ENCODE results near the gene CHST1.

Gene CHST1

DNA sequence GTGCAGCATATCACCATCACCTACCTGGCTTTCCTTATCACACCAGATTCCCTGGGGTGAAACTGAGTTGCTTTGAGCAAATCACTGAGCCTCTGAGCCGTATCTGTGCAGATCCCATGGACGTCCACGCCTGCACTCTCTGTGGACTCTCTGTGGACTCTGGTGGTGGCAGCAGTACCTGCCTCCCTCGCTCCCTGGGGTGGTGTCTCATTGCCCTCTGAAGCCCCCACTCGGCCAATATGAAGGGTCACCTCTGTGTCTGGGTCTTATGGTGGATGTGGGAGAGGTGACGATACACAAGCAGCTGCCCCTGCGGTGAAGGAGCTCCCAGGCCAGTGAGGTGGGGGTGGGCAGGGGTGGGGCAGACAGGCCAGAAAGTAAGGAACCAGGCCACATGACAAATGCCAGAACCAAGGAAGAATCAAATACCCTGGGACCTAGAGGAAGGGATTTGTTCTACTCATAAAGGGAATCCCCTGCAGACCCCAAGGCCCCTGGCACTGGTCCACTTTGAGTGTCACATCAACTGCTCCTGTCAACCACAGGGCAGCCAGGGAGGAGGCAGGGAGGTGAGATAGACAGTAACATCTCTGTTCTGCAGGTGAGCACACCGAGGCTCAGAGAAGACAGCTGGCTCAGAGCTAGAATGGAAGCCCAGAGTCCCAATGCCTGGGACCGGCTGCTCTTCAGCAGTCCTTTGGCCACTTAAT, 9.2 kb upstream of the CHST1 start:
- DNase-seq: no peak

DNA sequence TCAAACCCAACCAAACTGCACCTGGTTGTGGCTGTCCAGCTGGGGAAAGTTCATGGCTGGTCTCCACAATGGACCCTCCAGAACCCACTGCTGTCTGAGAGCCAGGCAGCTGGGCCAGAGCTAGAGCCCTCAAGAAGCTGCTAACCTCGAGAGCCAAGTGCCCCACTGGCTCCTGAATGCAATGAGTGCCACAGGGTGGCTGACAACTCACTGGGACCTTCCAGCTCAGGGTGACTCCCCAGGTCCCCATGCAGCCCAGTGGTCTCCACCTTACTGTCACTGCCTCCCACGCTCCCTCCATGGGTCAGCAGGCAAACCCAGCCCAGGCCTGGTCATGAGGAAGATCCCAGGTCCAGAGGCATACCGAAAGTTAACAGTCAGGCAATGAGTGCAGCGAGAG, 8.0 kb upstream of the CHST1 start:
- no peak for DNase-seq

DNA sequence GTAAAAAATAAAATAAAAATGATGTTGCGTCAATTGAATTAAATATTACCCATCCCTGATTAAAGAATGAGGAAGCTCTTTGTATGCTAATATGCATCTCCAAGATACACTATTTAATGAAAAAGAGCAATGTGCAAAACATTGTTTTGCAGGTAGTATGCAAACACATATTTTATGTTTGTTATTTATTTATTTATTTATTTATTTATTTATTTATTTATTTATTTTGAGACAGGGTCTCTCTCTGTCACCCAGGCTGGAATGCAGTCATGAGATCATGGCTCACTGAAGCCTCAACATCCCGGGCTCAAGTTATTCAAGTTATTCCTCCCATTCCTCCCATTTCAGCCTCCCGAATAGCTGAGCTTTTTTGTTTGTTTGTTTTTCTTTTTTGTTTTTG, 7.2 kb upstream of the CHST1 start:
- DNase-seq: no peak

DNA sequence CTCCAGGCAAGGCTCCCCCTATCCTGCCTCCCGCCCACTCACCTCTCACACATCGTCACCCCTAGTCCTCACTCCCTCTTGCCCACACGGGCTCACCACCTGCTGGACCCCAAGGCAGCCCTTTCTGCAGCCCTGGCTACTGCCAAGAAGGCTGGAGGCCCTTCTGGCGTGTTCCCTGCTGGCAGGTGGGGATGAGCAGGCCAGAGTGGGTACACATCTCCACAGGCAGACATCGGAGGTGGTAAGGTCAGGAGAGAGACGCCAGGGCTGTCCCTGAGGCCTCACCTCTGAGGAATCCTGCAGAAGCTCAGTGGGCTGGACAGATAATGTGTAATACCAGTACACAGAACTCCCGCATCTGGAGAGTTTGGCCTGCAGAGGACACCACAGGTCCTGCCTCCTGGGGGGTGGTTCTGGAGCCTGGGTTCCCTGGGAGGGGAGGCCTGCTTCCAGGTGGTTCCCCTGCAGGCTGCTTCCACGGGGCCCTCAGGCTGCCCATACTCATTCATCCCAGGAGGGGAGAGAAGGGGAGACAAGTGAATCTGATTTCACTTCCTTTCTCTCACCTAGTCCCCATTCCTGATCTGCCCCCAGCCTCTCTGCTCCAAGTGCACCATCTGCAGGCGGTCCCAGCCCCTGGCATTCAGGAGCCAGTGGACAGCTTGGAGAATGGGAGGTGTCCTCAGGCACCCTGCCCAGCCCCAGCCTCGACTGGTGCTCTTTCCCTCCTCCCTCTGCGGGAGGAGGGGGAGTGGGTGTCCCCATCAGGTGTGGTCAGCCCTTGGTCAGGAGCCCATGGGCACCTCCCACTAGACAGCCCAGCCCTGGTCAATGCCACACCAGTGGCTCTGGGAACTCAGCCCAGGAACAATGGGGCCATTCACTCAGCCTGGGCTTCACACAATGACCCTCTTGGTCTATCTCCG, 6.1 kb upstream of the CHST1 start:
- no peak for DNase-seq

DNA sequence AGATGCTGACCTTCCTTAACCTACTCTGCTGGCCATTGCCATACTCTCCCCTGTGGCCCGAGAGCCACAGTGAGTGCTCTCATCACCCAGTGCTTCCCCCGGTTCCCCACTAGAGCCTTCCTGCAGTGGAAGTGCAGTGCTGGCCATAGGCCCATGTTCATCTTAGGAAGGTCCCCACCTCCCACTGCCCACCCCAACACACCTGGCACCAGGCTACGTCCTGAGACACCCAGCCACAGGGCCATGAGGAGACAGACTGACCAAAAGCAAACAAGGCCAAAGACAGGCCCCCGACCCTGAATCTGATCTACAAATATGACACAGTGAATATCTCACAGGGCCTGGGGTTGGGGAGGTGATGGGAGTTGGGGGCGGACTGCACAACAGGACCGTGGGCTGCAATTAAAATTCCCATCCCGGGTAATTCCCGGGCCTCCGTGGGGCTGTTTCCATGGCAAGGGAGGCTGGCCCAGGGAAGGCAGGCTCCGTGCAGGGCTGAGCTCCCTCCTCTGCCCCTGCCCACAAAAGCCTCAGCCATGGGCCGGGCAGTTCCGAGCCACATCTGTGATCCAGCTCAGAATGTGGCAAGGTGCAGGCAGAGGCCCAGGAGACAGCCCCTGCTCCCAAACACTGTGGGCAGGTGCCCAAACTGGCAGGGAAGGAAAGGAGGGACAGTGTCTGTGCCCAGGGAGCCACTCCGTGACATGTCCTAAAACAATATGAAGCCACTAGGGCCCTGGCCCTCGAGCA, 5.1 kb upstream of the CHST1 start:
- DNase-seq: no peak

DNA sequence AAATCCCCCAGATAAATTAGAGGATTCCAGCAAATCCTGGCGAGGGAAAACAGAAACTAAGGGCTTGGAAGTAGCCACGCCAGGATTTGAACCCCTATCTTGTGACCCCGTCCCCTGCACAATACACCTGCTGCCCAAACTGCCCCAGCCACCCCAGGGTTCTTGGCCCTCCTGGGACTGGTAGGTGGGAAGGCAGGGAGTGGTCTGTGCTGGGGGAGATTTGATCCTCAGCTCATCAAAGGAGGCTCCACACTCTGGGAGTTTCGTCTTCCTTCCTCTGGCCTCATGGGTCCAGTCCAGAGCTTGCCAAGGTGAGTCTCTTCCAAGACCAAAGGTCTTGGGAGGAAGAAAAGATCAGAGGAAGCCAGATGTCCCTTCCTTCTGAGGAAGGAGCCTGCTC, 4.5 kb upstream of the CHST1 start:
- no peak for DNase-seq

DNA sequence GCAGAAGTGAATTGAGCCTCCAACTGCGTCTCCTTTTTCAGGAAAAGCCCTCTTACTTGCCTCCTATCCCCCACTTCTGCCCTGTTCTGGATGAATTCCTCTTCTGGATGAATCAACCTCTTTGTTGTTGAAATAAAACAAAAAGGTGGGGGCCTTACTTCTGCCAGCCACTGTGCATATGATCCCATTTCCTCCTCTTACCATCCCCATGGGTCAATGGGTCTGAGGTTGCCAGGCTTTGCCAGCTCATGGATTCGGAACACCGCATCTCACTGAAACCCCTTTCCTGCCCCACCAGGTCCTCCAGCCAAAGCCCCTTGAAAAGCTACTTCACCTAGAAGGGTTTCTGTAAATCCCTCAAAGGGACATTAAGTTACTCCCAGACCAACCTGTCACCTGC, 3.7 kb upstream of the CHST1 start:
- no peak for DNase-seq

DNA sequence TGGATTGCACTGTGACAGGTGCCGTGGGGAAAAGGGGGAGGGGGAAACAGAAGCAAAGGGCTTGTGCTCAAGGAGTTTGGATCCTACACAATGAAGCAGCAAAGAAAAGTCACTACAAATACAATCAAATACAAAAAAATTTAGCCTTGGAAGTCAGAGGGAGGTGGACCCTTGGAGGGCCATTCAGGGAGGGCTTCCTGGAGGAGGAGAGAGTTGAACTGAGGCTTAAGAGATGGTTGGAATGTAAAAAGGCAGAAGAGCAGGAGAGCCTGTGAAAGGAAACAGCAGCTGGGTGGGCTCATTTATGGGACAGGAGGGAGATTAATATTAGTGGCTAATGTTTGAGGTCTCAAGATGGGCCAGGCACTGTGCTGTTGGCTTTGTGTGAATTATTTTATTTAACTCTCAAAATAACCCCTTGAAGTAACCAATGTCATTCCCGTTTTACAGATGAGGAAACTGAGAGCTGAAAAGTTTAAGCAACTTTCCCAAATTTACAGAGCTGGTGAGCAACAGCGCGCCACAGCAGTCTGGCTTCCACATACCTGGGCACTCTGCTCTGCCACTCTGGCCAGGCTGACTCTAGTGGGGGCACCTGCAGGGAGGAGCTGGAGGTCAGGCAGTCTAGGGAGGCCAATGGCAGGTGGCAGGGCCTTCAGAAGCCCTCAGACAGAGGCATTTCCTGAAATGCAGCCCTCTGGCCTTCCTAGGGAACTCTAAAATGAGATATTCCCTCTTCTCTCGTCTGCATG, 2.7 kb upstream of the CHST1 start:
- no peak for DNase-seq

DNA sequence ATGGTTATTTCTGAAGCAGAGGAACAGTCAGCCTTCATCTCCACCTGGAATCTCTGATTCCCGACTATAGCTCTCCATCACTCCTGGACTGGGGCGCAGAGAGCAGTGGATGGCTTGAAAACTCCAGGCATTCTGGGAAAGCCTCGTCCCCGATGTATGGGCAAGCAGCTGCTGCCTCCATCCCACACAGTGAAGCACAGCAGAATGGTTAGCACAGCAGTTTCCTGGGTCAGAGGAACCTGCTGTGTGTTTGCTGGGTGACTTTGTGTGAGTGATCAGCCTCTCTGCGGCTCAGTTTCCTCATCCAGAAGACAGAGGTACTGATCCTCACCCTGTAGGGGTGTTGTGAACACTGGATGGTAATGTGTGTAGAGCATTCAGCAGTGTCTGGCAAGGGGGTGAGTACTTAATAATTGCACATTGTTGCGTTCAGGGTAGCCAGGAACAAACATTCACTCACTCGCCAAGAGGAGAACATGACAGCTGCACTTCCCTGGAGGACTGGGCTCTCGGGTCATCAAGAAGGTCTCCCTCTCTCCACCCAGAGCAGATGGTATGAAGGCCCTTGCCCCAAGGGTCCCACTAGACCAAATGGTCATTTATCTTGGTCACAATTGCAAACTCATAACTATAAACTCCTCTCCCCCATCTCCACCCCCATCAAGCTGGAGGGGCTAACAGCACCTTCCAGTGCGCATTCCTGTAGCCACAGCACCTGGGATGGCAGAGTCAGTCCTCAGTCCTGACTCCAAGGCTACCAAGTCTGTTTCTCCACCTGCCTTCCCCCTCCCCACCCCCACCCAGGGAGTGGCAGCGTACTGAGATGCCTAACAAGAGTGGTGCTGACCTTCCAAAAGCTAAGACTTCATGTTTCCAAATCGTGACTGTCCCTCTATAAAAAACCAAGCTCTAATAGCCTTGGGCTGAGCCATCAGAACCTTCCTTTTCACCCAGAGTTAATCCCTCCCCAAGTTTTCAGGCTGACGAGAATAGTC, 1.5 kb upstream of the CHST1 start:
- DNase-seq: no peak

DNA sequence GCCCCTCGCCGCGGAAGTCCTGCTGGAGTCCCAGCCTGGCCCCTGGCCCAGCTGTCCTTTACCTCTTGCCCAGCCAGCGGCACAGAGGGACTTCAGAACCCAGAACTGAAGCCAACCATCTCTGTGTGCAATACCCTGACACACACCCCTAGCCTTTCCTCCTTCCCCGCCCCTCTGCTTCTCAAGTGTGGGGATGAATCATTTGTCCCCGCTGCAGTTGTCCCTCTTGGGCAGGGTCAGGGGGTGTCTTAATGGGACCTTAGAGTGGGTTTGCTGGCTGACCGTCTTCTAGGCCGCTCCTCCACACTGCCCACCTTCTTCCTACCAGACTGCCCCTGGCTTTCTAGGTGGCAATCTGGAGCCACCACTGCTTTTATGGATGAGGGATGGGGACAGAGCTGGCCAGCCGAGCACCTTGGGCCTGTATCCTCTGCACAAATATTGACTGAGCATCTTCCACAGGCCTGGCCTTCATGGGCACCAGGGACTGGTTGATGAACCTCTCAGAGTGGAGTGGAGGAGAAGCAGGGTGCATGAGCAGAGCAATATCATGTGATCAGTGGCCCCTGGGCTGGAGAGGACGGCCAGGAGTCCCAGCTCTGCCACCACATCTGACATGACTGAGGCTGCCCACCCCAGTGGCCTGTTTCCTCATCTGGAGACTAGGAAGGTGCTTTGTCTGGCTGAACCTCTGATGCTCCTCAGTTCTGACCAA, 668 bp upstream of the CHST1 start:
- no peak for DNase-seq

DNA sequence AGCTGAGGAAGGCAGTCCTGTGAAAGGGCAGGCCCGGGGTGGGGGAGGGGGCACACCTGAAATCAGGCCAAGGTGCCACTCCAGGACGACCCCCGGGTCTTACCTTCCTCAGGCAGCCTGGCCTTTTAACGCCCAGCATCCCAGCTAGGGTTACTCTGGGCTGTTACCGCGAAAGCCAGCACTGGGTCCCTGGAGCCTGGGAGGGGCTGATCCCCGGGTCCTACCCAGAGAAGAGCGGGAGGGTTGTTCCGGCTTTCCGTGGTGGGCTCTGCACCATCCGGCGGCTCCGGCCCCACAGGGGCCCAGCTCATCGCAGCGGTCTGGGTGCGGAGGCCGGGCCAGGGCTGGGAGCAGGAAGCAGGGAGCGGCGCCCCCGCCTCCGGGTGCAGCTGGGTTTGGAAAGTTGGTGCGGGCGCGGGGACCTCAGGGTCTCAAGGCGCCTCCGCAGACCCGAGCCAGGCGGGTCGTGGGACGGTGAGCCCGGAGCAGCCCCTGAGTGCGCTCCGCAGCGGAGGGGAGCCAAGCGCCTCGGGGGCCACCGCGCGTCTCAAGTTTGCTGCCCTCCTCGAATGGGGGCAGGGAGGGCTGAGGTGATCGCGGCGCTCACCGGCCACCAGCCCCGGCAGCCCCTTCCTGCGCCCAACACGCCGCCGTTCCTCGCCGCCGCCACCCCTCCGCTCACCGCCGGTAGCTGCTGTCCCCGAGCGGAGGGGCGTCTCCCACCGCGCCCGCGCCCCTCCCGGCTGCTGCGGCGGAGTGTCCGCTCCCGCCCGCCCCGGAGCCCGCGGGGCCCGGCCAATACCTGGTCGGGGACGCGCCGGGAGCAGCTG, 831 bp downstream of the CHST1 start:
- no peak for DNase-seq

DNA sequence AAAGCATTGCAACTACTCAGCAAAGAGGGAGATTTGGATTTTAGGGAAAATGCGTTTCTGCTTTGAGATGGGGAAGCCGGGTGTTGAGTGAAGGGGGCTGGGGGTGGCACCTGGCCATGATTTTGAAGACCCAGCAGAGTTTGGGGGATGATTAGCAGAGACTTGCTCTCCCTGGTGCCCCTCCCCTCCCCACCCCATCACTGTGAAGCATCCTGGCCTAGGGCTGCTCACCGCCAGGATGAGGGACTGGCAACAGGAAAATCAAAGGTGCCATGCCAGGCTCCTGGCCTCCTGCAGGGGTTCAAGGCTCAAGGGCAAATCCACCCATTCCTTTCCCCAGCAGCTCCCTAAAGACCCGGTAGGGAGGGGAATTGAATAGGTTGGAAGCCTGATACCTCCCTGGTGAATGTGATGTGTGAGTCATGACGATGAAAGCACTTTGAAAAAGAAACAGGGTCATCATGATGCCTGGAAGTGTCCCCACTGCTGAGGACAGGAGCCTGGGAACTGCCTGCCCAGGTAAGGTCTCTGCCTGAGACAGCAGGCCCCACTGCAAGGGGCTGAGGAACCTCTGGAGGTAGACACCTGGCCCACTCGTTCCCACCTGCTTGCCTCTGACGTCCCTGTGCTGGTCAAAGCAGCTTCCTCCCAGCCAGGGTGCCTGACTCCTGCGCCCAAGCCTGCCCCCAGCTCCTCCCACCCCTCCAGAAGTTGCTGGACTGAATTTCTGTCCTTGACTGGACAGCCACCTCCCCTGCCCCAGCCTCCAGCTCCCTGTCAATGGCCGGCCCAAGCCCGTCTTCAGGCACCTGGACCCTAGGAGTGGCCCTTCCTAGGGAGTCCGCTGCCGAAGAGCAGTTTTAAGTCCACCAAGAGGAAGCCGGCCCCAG, 1.7 kb downstream of the CHST1 start:
- no peak for DNase-seq

DNA sequence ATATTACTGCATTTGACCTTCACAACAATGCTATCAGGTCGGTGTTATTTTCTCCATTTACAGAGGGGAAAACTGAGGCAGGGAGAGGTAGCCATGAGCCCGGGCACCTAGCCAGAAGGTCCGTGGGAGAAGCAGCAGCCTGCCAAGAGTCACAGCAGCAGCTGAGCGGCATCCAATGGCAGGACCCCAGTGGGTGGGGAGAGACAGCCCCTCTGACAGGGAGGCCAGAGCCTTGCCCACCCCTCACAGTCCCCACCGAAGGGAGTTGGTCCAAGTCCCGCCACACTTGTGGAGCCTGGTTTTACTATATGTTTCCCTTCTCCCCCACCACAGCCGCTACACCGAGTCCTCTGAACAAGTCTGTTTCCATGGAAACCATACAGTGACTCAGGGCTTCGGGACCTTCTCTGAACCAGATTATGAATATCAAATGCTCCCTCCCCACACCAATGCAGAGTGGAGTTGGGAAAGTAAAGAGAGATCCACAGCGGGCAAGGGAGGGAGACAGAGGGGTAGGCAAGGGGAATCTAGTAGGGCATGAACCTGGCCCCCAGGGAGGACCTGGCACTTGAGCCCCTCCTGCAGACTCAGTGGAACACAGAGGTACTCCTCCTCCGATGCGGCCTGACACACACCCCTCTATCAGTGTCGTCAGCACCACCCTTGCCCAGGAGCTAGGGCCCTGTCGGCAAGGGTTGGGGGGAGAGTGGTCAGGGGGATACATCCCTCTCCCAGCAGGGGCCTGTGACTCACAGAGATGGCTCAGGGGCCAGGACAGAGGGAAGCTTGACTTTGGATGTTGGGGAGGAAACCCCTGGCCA, 2.5 kb downstream of the CHST1 start:
- peak; percentile 31 for DNase-seq

DNA sequence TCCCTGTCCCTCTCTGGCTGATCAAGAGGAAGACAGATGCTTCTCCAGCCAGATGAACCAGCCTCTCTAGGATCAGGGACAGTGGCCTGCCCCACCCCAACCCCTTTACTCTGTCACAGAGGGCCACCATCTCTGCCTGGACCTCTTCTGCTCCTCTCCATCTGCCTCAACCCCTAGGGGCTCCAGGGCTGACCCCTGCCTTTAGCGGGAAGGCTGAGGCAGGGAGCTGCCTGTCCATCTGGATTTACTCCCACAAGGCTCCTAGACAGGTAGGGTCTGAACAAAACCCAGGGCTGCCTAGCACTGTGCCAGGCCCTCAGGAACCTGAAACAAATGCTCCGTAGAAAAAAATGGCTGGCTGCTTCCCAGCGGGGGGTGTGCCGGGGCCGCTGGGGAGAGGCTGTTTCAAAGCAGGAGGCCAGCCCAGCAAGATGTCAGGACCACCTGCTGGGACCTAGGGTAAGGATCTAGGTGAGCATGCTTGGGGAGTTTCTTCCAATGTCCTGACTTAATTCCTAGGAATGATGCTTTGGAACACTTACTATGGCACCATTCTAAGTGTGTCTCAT, 3.2 kb downstream of the CHST1 start:
- no peak for DNase-seq

DNA sequence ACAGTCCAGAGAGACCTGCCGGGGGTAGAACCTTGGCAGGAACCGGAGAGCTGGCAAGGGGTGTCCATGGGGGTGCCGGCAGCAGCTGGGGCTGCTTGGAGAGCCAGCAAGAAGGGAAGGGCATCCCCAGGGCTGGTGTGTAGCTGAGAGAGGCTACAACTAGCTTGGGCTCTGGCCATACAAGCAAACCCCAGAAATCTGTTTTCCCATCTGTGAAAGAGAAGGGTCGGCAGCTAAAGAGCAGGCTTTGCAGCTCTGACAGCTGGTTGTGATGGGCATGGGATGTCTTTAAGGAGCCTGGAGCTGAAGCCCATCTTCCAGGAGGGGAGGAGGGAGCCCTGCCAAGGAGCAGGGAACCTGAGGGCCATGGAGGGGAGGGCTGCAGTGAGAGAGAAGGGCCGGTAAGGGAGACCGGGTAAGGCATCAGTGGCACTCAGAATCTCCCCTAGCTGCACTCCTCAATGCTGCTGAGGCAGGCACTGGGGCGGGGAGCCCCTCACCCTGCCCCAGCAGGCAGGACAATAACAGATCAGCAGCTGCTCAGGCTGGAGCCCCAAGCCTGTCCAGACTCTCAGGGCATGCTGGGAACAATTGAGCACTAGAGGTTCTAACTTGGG, 3.9 kb downstream of the CHST1 start:
- DNase-seq: no peak

DNA sequence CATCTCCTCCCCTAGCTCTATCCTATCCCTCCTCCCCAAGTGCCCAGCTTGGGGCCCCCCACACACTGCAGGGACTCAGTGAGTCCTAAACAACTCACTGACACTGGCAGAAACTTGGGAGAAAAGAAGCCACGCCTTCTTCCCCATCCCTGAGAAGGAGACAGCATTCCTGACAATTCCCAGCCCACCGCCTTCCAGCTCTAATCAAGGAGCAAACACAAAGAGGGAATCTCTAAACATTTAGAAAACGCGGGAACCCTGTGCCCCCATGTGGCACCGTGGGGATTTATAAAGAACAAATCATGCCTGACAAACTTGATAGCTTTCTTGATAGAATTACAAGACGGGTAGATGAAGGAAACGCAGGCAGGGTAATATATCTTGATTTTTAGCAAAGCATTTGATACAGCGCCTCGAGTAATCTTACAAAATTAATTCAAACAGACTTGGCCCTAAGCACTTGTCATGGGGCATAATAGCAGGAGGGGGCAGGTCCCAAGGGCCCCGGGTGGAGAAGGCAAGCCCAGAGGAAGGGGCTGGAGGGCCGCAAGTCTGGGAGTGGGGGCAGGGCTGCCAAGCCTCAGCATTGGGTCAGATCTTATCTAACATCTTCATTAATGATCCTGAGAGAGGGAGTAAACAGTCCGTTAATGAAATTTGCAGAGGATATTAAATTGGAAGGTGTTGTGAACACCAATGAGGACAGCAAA, 4.5 kb downstream of the CHST1 start:
- DNase-seq: no peak

DNA sequence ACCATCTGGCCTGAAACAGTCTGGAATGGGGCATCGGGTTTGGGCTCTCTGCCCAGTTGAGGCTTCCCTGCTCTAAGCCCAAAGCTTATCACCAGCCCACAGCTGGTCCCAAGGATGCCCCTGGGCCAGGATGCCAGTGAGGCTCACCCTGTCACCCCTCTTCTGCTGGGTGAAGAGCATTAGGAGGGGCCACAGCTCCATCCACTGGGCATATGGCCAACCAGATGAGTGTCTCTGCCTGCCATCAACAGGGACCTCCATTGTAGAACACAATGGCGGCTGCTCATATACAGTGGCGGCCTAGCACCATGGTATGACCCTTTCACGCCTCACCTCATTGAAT, 5.6 kb downstream of the CHST1 start:
- no peak for DNase-seq

Data from activated CD4-positive, alpha-beta T cell treated with anti-CD3 and anti-CD28 coated beads, Interleukin-2, Interleukin-6, amounts not matched to agents 100 ng/mL and 50 ng/mL, durations not matched to agents 16 hours and 8 hours (primary cell).